K562 (cell line): Measurements from ENCODE around the gene SYDE1. TPM values are rescaled to one million over a fixed set of nuclear protein-coding genes. Genes with fewer than 3 reads are reported as not detected.

Experiments used
- ATAC-seq: fragments of 200-7000 bp; cut with Tn5 transposase; 3 replicates; pipeline ENCODE4 v1.9.1; 2020; ENCODE audit warnings: moderate library complexity
- BruUV-seq: library from RNA; stranded (reverse); fragments of 400-500 nt; replicated peaks from 2 replicates; lab custom pipeline; 2021; lab: Mats Ljungman, UMichigan
- CTCF ChIA-PET: fragments of 300-600 bp; formaldehyde crosslinking; extraction: SDS; loops from one replicate; lab custom pipeline; 2021; ENCODE audit warnings: low intra/inter-chr PET ratio; lab: Yijun Ruan, JAX
- POLR2A ChIA-PET: fragments of 300-600, 350-650 bp; sonication (Branson Sonifier 250); formaldehyde crosslinking; extraction: SDS; loops from one replicate; lab custom pipeline; 2021; ENCODE audit warnings: antibody characterized with exemption, inconsistent platforms; lab: Yijun Ruan, JAX
- DNase-seq, 4 experiments: peaks; one replicate each; pipeline versions ENCODE4 v3.0.0 to v3.0.0-alpha.2; 2011 to 2018; ENCODE audit warnings: low spot score in 3 of 4, mixed read lengths in 3 of 4; ENCODE audit errors: extremely low read depth in 1 of 4
- FAIRE-seq: peaks from 2 replicates; lab custom pipeline; 2011; peaks lifted over from hg19 to GRCh38; lab: Jason Lieb, UNC
- H2AFZ ChIP-seq: 2 replicates; pipeline ENCODE4 v1.6.0; 2011; ENCODE audit warnings: low read depth, low read length, control low read depth, inconsistent platforms
- H3K27ac ChIP-seq: fragments of 200-600 bp; 3 replicates; pipeline ENCODE4 v1.8.0; 2011; ENCODE audit warnings: low read depth, mild to moderate bottlenecking, control low read depth, inconsistent platforms, low read length, moderate library complexity, mixed read lengths; ENCODE audit errors: extremely low read depth
- H3K27me3 ChIP-seq, 2 experiments: fragments of 300-600 bp in 1 of 2; 2 replicates in 1 of 2; 3 replicates in 1 of 2; pipeline versions ENCODE4 v1.6.0 to v1.8.0; 2011; ENCODE audit warnings: inconsistent platforms in 2 of 2, low read length in 2 of 2, mild to moderate bottlenecking in 1 of 2, mixed read lengths in 1 of 2, moderate library complexity in 1 of 2; ENCODE audit not compliant: control insufficient read depth in 2 of 2, insufficient read depth in 2 of 2
- H3K36me3 ChIP-seq: fragments of 300-600 bp; 3 replicates; pipeline ENCODE4 v1.8.0; 2011; ENCODE audit warnings: mild to moderate bottlenecking, low read length, inconsistent platforms; ENCODE audit not compliant: control insufficient read depth, insufficient read depth
- H3K4me1 ChIP-seq, 2 experiments: fragments of 200-600 bp in 1 of 2; replicated peaks in 1 of 2; 2 replicates in 1 of 2; 3 replicates in 1 of 2; pipeline versions ENCODE4 v1.5.1 to v1.8.0; 2011; ENCODE audit warnings: inconsistent platforms in 2 of 2, low read length in 2 of 2, mild to moderate bottlenecking in 1 of 2, mixed read lengths in 1 of 2, moderate library complexity in 1 of 2; ENCODE audit not compliant: control insufficient read depth in 2 of 2, insufficient read depth in 2 of 2
- H3K4me2 ChIP-seq: 2 replicates; pipeline ENCODE4 v1.6.1; 2011; ENCODE audit warnings: low read length, control low read depth, inconsistent platforms, mixed read lengths; ENCODE audit not compliant: insufficient read depth
- H3K4me3 ChIP-seq: fragments of 200-600 bp; sonication (generic), shearing (Covaris generic); 2 replicates; pipeline ENCODE4 v1.5.1; 2016; ENCODE audit warnings: control low read depth, inconsistent platforms
- H3K79me2 ChIP-seq: fragments of 200-600 bp; 3 replicates; pipeline ENCODE4 v1.8.0; 2011; ENCODE audit warnings: low read length, inconsistent platforms; ENCODE audit not compliant: control insufficient read depth, insufficient read depth
- H3K9ac ChIP-seq, 2 experiments: 2 replicates each; pipeline versions ENCODE4 v1.6.0 to v1.6.1; 2011; ENCODE audit warnings: low read depth in 2 of 2, low read length in 2 of 2, control low read depth in 1 of 2, inconsistent platforms in 1 of 2, mild to moderate bottlenecking in 1 of 2, mixed read lengths in 1 of 2; ENCODE audit not compliant: insufficient read depth in 1 of 2
- H3K9me1 ChIP-seq: one replicate; pipeline ENCODE4 v1.6.0; 2011; ENCODE audit warnings: inconsistent platforms, mild to moderate bottlenecking, low read length, moderate library complexity; ENCODE audit not compliant: control insufficient read depth, insufficient read depth
- H3K9me3 ChIP-seq: replicated peaks from 2 replicates; pipeline ENCODE4 v1.5.1; 2011; ENCODE audit warnings: low read depth, low read length, inconsistent platforms; ENCODE audit not compliant: control insufficient read depth, insufficient read depth
- H4K20me1 ChIP-seq: replicated peaks from 2 replicates; pipeline ENCODE4 v1.6.1; 2011; ENCODE audit warnings: low read length, inconsistent platforms, mixed read lengths; ENCODE audit not compliant: control insufficient read depth, insufficient read depth
- EGR1 ChIP-seq: fragments of 450-650 bp; conservative IDR thresholded peaks from 2 replicates; pipeline ENCODE4 v1.6.1; 2017; ENCODE audit warnings: mild to moderate bottlenecking
- FOS ChIP-seq: IDR thresholded peaks from 3 replicates; pipeline ENCODE4 v1.6.1; 2011; ENCODE audit not compliant: insufficient read length; ENCODE audit errors: extremely low read depth
- MAFG ChIP-seq: fragments of 450-650 bp; conservative IDR thresholded peaks from 2 replicates; pipeline ENCODE4 v1.6.1; 2016; ENCODE audit warnings: missing genetic modification characterization, missing compliant biosample characterization
- PYGO2 ChIP-seq: fragments of 450-650 bp; IDR thresholded peaks from 2 replicates; pipeline ENCODE4 v1.6.1; 2016; ENCODE audit warnings: mild to moderate bottlenecking, missing genetic modification characterization, moderate library complexity, missing compliant biosample characterization
- RBFOX2 ChIP-seq: fragments of 200-400 bp; formaldehyde crosslinking; IDR thresholded peaks from 2 replicates; pipeline ENCODE4 v1.6.1; 2017; ENCODE audit warnings: low read depth, mild to moderate bottlenecking, low read length, moderate library complexity
- RBM15 ChIP-seq: fragments of 200-400 bp; formaldehyde crosslinking; IDR thresholded peaks from 2 replicates; pipeline ENCODE4 v1.6.1; 2018; ENCODE audit warnings: mild to moderate bottlenecking, low read length, moderate library complexity; ENCODE audit not compliant: insufficient read depth
- RBM25 ChIP-seq: fragments of 200-400 bp; formaldehyde crosslinking; IDR thresholded peaks from 2 replicates; pipeline ENCODE4 v1.6.1; 2018; ENCODE audit warnings: low read length, low read depth, moderate library complexity; ENCODE audit not compliant: severe bottlenecking
- SRSF3 ChIP-seq: fragments of 200-400 bp; formaldehyde crosslinking; IDR thresholded peaks from 2 replicates; pipeline ENCODE4 v1.6.1; 2016; ENCODE audit warnings: mild to moderate bottlenecking, low read length, moderate library complexity; ENCODE audit not compliant: insufficient read depth
- TRIM28 ChIP-seq: fragments of 450-650 bp; IDR thresholded peaks from 2 replicates; pipeline ENCODE4 v1.6.1; 2017
- ZC3H11A ChIP-seq: IDR thresholded peaks from 2 replicates; pipeline ENCODE4 v1.6.1; 2012; ENCODE audit warnings: low read depth, low read length, improper control_type of control experiment
- ZNF444 ChIP-seq: fragments of 250-450 bp; sonication (Bioruptor Pico); IDR thresholded peaks from 2 replicates; pipeline ENCODE4 v1.4.0; 2020; ENCODE audit warnings: mild to moderate bottlenecking, moderate library complexity
- ZNF717 ChIP-seq: fragments of 250-450 bp; sonication (Bioruptor Pico); IDR thresholded peaks from 2 replicates; pipeline ENCODE4 v1.5.0; 2021
- WGBS: fragments of 100-300 bp; shearing (Covaris generic); methylation state at CpG from one replicate; pipeline ENCODE4 v1.1.6; 2016; ENCODE audit warnings: low coverage, mixed read lengths; ENCODE audit not compliant: insufficient coverage; ENCODE audit errors: missing lambda C conversion rate; 5-methylcytosine and 5-hydroxymethylcytosine counted together
- in situ Hi-C: fragments of 300-500 bp; cut with MboI; formaldehyde crosslinking; loops from 4 replicates; pipeline ENCODE4 v1.15.0; 2018; ENCODE audit warnings: inconsistent platforms, mixed read lengths
- intact Hi-C: fragments of 100-400 bp; cut with micrococcal nuclease; formaldehyde crosslinking; loops from 2 replicates; pipeline ENCODE4 v1.14.2; 2022
- polyA plus RNA-seq, 8 experiments: library from polyadenylated mRNA; depleted of rRNA in 4 of 8; stranded (reverse) in 5 of 8; unstranded in 3 of 8; fragments of >200 nt; fragmentation: Nextera tagmentation in 2 of 8; fragmentation: Illumina TruSeq in 1 of 8; extraction: Ambion mirVana in 2 of 8; extraction: Trizol in 1 of 8; gene quantifications; 2 replicates each; pipeline versions ENCODE4 v1.2.1 to v1.2.3, GENCODE V29; 2011 to 2014; ENCODE audit warnings: inconsistent platforms in 1 of 8, missing spikeins in 1 of 8
- total RNA-seq, 7 experiments: library from RNA; depleted of rRNA in 6 of 7; stranded (reverse); fragments of >200 nt in 6 of 7; fragmentation: Illumina TruSeq in 2 of 7; extraction: Trizol in 2 of 7; gene quantifications; 2 replicates each; pipeline versions ENCODE4 v1.2.1 to v1.2.3, GENCODE V29; 2011 to 2021; ENCODE audit warnings: low replicate concordance in 1 of 7

SYDE1 gene
- total and polyA plus RNA-seq, 9 of the 15 experiments (the other 6 are each of a cell fraction or from before 2014, with no cell fraction given) = 0.04 TPM; not detected in 8

DNA sequence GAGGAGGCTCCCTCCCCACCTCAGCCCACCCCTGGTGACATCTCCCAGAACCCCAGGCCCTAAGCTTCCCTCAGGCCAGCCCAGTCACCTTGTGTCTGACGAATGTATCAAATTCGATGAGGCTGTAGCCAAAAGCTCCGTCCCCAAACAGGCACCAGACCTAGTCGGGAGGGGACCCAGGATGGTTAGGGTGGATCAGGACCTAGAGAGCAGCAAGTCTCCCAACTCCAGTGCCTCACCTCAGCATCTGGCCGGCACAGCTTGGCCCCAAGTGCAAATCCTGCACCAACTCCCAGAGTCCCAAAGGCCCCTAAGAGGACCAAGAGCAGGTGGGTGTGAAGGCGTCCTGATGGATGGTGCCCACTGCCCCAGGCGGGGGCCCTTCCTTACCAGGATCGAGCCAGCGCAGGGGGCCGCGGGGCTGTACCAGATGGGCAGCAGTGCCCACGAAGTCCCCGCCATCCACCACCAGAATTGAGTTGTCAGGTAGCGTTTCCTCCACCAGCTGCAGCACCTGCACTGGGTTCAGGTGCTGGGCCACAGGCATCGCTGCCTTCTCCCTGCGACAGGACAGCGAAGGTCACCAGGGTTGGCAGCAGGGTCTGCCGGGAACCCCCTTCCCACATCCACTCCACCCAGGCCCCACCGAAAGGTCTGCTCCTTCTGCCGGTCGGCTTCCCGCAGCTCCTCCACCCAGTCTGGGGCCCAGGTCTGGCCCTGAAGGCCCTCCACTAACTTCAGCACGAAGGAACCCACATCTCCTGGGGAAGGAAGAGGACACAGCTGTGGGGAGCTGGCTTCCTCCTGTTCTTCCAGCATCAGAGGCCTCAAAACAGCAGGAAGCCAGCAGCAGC, 8.8 kb downstream of the SYDE1 start:
- no peaks in the 10 kb centered on the region for H3K27me3 ChIP-seq
- peaks cover 34% of the 10 kb centered on the region; the same call in 2 of the 3 replicates for H3K36me3 ChIP-seq
- peaks cover 0 to 8% of the 10 kb centered on the region in 2 experiments; a peak in 2 of 5 replicates for H3K4me1 ChIP-seq
- H3K4me2 ChIP-seq = no peak overlapping the region
- BruUV-seq = no TSS peak
- H3K79me2 ChIP-seq = no peaks in the 10 kb centered on the region
- H3K9ac ChIP-seq = no peak overlapping the region
- no peak for TF ChIP-seq ZNF444
- TF ChIP-seq RBFOX2 = 0 out of 2 replicates have a peak, but pooled peaks have one; percentile 6
- TF ChIP-seq MAFG = no peak
- H3K27ac ChIP-seq = no peak overlapping the region
- FAIRE-seq = no peak
- in situ Hi-C loops (no loop called here), intact Hi-C loops (no loop called here)
- DNase-seq = no peak
- no peak overlapping the region for H2AFZ ChIP-seq
- ChIA-PET CTCF (no interaction called here), POLR2A (interaction anchor here (0.8 to 0.9 kb wide), 2 partner anchors 9 to 168 kb away, joined by 3 to 4 read pairs; a partner anchor contains a TSS)
- no peaks in the 10 kb centered on the region for H3K9me1 ChIP-seq
- WGBS = 57% methylated on average over 22 of the region's 23 CpGs
- no peak for ATAC-seq
- no peaks in the 10 kb centered on the region for H4K20me1 ChIP-seq
- no peak overlapping the region for H3K4me3 ChIP-seq
- H3K9me3 ChIP-seq = no peaks in the 10 kb centered on the region; the same call in 1 of the 2 replicates

DNA sequence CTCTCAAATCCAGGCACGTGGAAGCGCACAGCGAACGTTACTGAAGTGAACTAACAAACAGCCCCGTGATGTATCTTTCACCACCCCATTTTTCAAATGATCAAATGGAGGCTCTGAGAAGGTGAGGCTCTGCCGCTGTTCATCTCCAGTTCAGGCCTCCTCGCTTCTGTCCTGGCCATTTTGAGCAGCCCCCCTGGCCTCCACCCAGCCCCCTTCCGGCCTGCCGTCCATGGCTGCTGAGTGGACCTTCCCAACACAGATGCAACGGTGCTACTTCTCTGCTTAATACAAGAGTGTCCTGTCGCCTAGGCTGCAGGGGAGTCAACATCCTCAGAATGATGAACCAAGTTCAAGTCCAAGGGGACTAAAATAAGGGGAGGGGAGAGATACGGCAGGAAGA, 9.7 kb downstream of the SYDE1 start:
- ChIA-PET CTCF (no interaction called here), POLR2A (no interaction called here)
- FAIRE-seq (no peak), ATAC-seq (no peak), DNase-seq (no peak)
- Histone ChIP-seq H3K4me2 (no peak overlapping the region), H3K27me3 (no peaks in the 10 kb centered on the region), H2AFZ (no peak overlapping the region), H3K4me1 (peaks cover 0 to 8% of the 10 kb centered on the region in 2 experiments; a peak in 2 of 5 replicates), H3K27ac (no peak overlapping the region), H3K36me3 (peaks cover 34% of the 10 kb centered on the region; the same call in 2 of the 3 replicates), H3K79me2 (no peaks in the 10 kb centered on the region), H3K9me3 (no peaks in the 10 kb centered on the region; the same call in 1 of the 2 replicates), H3K9me1 (no peaks in the 10 kb centered on the region), H3K9ac (no peak overlapping the region), H4K20me1 (no peaks in the 10 kb centered on the region), H3K4me3 (no peak overlapping the region)
- in situ Hi-C loops = no loop called here
- 46% methylated on average over 12 of the region's 12 CpGs for WGBS
- no peak for TF ChIP-seq FOS
- no peak for TF ChIP-seq PYGO2 (tag)
- no peak for TF ChIP-seq SRSF3
- TF ChIP-seq RBM15 = no peak
- no peak for TF ChIP-seq TRIM28
- no peak for TF ChIP-seq ZNF717
- TF ChIP-seq EGR1 = no peak
- TF ChIP-seq ZC3H11A = no peak
- no peak for TF ChIP-seq RBM25
- no TSS peak for BruUV-seq
- intact Hi-C loops = no loop called here
